GM18508 (cell line): ENCODE results near the gene GTSF1L.

ENCODE experiments used
- ATAC-seq: cut with Tn5 transposase; IDR thresholded peaks from one replicate; pipeline ENCODE4 v1.9.1; 2021; ENCODE audit warnings: moderate number of reproducible peaks; ENCODE audit not compliant: insufficient read depth, unreplicated experiment

GTSF1L gene

GRCh38 chr20:43676368-43676767 lies 50.4 kb downstream of the GTSF1L start:
- no peak for ATAC-seq
